Right lobe of liver (tissue), 4 donors: ENCODE results near the gene DDX47.
"Not testable (repeated sequence)": the region's sequence is repeated elsewhere in the genome, so short reads cannot be mapped to it uniquely, and the experiment has no call there.

Experiments
- CTCF ChIP-seq, 4 donors: fragments of 200-600 bp in 3 of 4; fragments of 450-650 bp in 1 of 4; IDR thresholded peaks; one replicate each; pipeline versions ENCODE4 v1.5.1 to v1.8.0; 2016 to 2022; ENCODE audit warnings: antibody characterized with exemption in 4 of 4, mild to moderate bottlenecking in 2 of 4
- POLR2A ChIP-seq: fragments of 450-650 bp; IDR thresholded peaks from one replicate; pipeline ENCODE4 v1.6.1; 2017; ENCODE audit warnings: antibody characterized with exemption, mild to moderate bottlenecking
- donor health status: DM: no; HTN: no; CAD: no.
- donor health status: DM: no; HTN: no; CAD: no.
- donor health status: DM: no; HTN: yes; CAD: no.

- TF ChIP-seq CTCF (IDR thresholded peaks at IDR 0.05); POLR2A: not testable (repeated sequence)
Measured at GRCh38 chr12:12820376-12820775, 7.2 kb downstream of the DDX47 start.
